Suprapubic skin (tissue), 3 donors: ENCODE data around the gene SRSF2.

Source experiments
- POLR2A ChIP-seq, 2 donors: fragments of 450-650 bp; IDR thresholded peaks; one replicate each; pipeline ENCODE4 v1.6.1; 2017; ENCODE audit warnings: antibody characterized with exemption in 2 of 2, mild to moderate bottlenecking in 2 of 2, moderate library complexity in 2 of 2
- TF ChIP-seq, protein P1 (sequence below), 2 donors: fragments of 200-600 bp in 1 of 2; fragments of 450-650 bp in 1 of 2; sonication (generic) in 1 of 2; IDR thresholded peaks; one replicate each; pipeline ENCODE4 v1.5.1; 2016 to 2019; ENCODE audit warnings: antibody characterized with exemption in 2 of 2, mild to moderate bottlenecking in 1 of 2, moderate library complexity in 1 of 2

DNA sequence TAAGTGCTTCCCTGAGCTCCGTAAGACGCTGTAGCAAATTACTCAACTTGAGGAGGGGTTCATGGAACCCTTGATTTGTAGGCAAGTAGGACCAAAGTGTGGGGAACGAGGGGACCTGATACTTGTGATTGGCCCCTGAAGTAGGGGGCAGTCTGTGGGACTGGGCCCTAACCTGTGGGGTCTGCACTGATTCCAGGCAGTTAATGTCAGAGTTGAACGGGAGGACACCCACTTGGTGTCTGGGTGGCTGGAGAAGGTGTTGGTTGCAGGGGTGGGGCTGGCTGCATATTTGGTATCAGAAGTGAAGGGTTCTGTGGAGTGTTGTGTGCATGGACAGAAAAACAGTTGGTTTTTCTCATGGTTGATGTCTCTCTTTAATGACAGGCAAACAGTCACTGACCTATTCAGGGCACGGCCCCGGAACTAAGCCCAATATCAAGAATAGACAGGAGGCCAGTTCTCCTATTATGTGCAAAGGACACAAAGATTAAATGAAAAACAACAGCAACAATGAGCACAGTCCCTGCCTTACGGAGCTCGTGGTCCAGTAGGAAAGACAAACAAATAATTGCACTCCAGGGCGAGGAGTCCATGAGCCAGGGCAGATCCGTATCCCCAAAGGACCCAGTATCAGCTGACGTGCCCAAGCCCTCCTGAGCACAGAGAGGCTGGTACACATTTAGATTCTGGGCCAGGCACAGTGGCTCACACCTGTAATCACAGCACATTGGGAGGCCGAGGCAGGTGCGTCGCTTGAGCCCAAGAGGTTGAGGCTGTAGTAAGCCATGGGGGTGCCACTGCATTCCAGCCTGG is 45.5 kb downstream of the SRSF2 start:
- TF ChIP-seq, protein P1, sequence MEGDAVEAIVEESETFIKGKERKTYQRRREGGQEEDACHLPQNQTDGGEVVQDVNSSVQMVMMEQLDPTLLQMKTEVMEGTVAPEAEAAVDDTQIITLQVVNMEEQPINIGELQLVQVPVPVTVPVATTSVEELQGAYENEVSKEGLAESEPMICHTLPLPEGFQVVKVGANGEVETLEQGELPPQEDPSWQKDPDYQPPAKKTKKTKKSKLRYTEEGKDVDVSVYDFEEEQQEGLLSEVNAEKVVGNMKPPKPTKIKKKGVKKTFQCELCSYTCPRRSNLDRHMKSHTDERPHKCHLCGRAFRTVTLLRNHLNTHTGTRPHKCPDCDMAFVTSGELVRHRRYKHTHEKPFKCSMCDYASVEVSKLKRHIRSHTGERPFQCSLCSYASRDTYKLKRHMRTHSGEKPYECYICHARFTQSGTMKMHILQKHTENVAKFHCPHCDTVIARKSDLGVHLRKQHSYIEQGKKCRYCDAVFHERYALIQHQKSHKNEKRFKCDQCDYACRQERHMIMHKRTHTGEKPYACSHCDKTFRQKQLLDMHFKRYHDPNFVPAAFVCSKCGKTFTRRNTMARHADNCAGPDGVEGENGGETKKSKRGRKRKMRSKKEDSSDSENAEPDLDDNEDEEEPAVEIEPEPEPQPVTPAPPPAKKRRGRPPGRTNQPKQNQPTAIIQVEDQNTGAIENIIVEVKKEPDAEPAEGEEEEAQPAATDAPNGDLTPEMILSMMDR (IDR thresholded peaks at IDR 0.05), result no peak
- TF ChIP-seq POLR2A (IDR thresholded peaks at IDR 0.05), result no peak
